Trophoblast cell (in vitro differentiated cells and primary cell): ENCODE data around the gene RCAN3.

Experiments used
- DNase-seq, 2 donors: peaks; one replicate each; pipeline ENCODE4 v3.0.0-alpha.2; 2016
- H2AFZ ChIP-seq: 2 replicates; pipeline ENCODE4 v1.6.1; 2013; ENCODE audit warnings: low read length, moderate library complexity, mild to moderate bottlenecking; ENCODE audit not compliant: insufficient read depth, poor library complexity
- H2AK5ac ChIP-seq: 2 replicates; pipeline ENCODE4 v1.6.1; 2013; ENCODE audit warnings: mild to moderate bottlenecking, low read length
- H2BK120ac ChIP-seq: 2 replicates; pipeline ENCODE4 v1.6.1; 2013; ENCODE audit warnings: low read length, mild to moderate bottlenecking, moderate library complexity; ENCODE audit not compliant: insufficient read depth, poor library complexity
- H2BK12ac ChIP-seq: 2 replicates; pipeline ENCODE4 v1.6.1; 2013; ENCODE audit warnings: mild to moderate bottlenecking, low read length, moderate library complexity
- H2BK5ac ChIP-seq: 2 replicates; pipeline ENCODE4 v1.6.1; 2013; ENCODE audit warnings: low read length, low read depth, moderate library complexity, mild to moderate bottlenecking; ENCODE audit not compliant: poor library complexity
- H3K14ac ChIP-seq: 2 replicates; pipeline ENCODE4 v1.6.1; 2013; ENCODE audit warnings: mild to moderate bottlenecking, low read length
- H3K18ac ChIP-seq: 2 replicates; pipeline ENCODE4 v1.6.1; 2013; ENCODE audit warnings: mild to moderate bottlenecking, low read length
- H3K23ac ChIP-seq: 2 replicates; pipeline ENCODE4 v1.6.1; 2013; ENCODE audit warnings: low read length
- H3K27ac ChIP-seq: 2 replicates; pipeline ENCODE4 v1.5.1; 2013; ENCODE audit warnings: low read depth, mild to moderate bottlenecking, inconsistent platforms, low read length, moderate library complexity
- H3K27me3 ChIP-seq: 2 replicates; pipeline ENCODE4 v1.6.1; 2013; ENCODE audit warnings: inconsistent platforms, mild to moderate bottlenecking, low read length, moderate library complexity; ENCODE audit not compliant: insufficient read depth
- H3K36me3 ChIP-seq, 2 experiments: 1 replicate in 1 of 2; 2 replicates in 1 of 2; pipeline ENCODE4 v1.6.1; 2013; ENCODE audit warnings: low read length in 2 of 2, mild to moderate bottlenecking in 2 of 2, moderate library complexity in 1 of 2; ENCODE audit not compliant: insufficient read depth in 2 of 2, control insufficient read depth in 1 of 2
- H3K4ac ChIP-seq: 2 replicates; pipeline ENCODE4 v1.6.1; 2013; ENCODE audit warnings: low read depth, mild to moderate bottlenecking, low read length, moderate library complexity
- H3K4me1 ChIP-seq, 2 experiments: 1 replicate in 1 of 2; 2 replicates in 1 of 2; pipeline ENCODE4 v1.6.1; 2013; ENCODE audit warnings: low read length in 2 of 2, mild to moderate bottlenecking in 2 of 2, moderate library complexity in 1 of 2; ENCODE audit not compliant: insufficient read depth in 2 of 2, control insufficient read depth in 1 of 2
- H3K4me2 ChIP-seq: 2 replicates; pipeline ENCODE4 v1.6.1; 2013; ENCODE audit warnings: inconsistent platforms, mild to moderate bottlenecking, low read length, moderate library complexity
- H3K4me3 ChIP-seq: 2 replicates; pipeline ENCODE4 v1.5.1; 2013; ENCODE audit warnings: mild to moderate bottlenecking, low read depth, low read length, inconsistent platforms
- H3K79me1 ChIP-seq: one replicate; pipeline ENCODE4 v1.6.1; 2013; ENCODE audit warnings: low read length
- H3K79me2 ChIP-seq: 2 replicates; pipeline ENCODE4 v1.6.1; 2013; ENCODE audit warnings: low read length, mild to moderate bottlenecking; ENCODE audit not compliant: control insufficient read depth, insufficient read depth, poor library complexity
- H3K9ac ChIP-seq: 2 replicates; pipeline ENCODE4 v1.6.1; 2013; ENCODE audit warnings: mild to moderate bottlenecking, low read length
- H3K9me3 ChIP-seq: 2 replicates; pipeline ENCODE4 v1.6.1; 2013; ENCODE audit warnings: low read depth, mild to moderate bottlenecking, control low read depth, inconsistent platforms, low read length; ENCODE audit not compliant: insufficient read depth
- H4K12ac ChIP-seq: 2 replicates; pipeline ENCODE4 v1.6.1; 2013; ENCODE audit warnings: low read depth, mild to moderate bottlenecking, low read length, moderate library complexity
- H4K8ac ChIP-seq: 2 replicates; pipeline ENCODE4 v1.6.1; 2013; ENCODE audit warnings: low read depth, mild to moderate bottlenecking, low read length, moderate library complexity
- H4K91ac ChIP-seq: one replicate; pipeline ENCODE4 v1.6.1; 2013; ENCODE audit warnings: low read depth, mild to moderate bottlenecking, low read length, moderate library complexity
- WGBS: extraction: QIAGEN DNeasy Blood & Tissue Kit; methylation state at CpG from one replicate; pipeline ENCODE4 v1.1.7; 2013; ENCODE audit warnings: missing lambda C conversion rate; ENCODE audit not compliant: insufficient read length, insufficient coverage; ENCODE audit errors: extremely low coverage; 5-methylcytosine and 5-hydroxymethylcytosine counted together

Gene RCAN3

GRCh38 chr1:24560361-24560760 is 57.7 kb downstream of the RCAN3 start:
- Histone ChIP-seq H3K9ac (no peak overlapping the region), H2BK120ac (no peak overlapping the region), H4K12ac (no peak overlapping the region), H3K27ac (no peak overlapping the region), H3K18ac (no peak overlapping the region), H4K91ac (no peak overlapping the region), H3K4ac (no peak overlapping the region), H3K27me3 (peaks cover 11% of the 10 kb centered on the region), H3K79me1 (no peaks in the 10 kb centered on the region), H3K23ac (no peak overlapping the region), H2AFZ (no peak overlapping the region), H3K79me2 (no peaks in the 10 kb centered on the region), H4K8ac (no peak overlapping the region), H3K4me3 (no peak overlapping the region), H2BK5ac (no peak overlapping the region), H2BK12ac (no peak overlapping the region), H3K4me2 (no peak overlapping the region), H3K36me3 (no peaks in the 10 kb centered on the region), H2AK5ac (no peak overlapping the region), H3K4me1 (peaks cover 3 to 4% of the 10 kb centered on the region in 2 experiments), H3K14ac (no peak overlapping the region), H3K9me3 (no peaks in the 10 kb centered on the region)
- no CpG with 5 or more reads among the region's 6 CpGs for WGBS
- no peak for DNase-seq

GRCh38 chr1:24562625-24563024 is 60.0 kb downstream of the RCAN3 start:
- no peak overlapping the region for H2BK5ac ChIP-seq
- H4K12ac ChIP-seq = no peak overlapping the region
- H4K8ac ChIP-seq = no peak overlapping the region
- no peak overlapping the region for H2BK12ac ChIP-seq
- no peaks in the 10 kb centered on the region for H3K27me3 ChIP-seq
- no peak overlapping the region for H3K4ac ChIP-seq
- no peak overlapping the region for H4K91ac ChIP-seq
- H2AFZ ChIP-seq = no peak overlapping the region
- no peak overlapping the region for H3K4me3 ChIP-seq
- H3K27ac ChIP-seq = no peak overlapping the region
- H3K4me2 ChIP-seq = no peak overlapping the region
- H3K79me1 ChIP-seq = no peaks in the 10 kb centered on the region
- peaks cover 0 to 2% of the 10 kb centered on the region in 2 experiments for H3K4me1 ChIP-seq
- no peak overlapping the region for H3K9ac ChIP-seq
- H3K18ac ChIP-seq = no peak overlapping the region
- no peak for DNase-seq
- no peaks in the 10 kb centered on the region for H3K79me2 ChIP-seq
- no peak overlapping the region for H2BK120ac ChIP-seq
- H3K36me3 ChIP-seq = no peaks in the 10 kb centered on the region
- H3K14ac ChIP-seq = no peak overlapping the region
- H3K9me3 ChIP-seq = no peaks in the 10 kb centered on the region
- no peak overlapping the region for H3K23ac ChIP-seq
- H2AK5ac ChIP-seq = no peak overlapping the region

GRCh38 chr1:24564695-24565094 is 62.1 kb downstream of the RCAN3 start:
- no peak overlapping the region for H4K91ac ChIP-seq
- H3K14ac ChIP-seq = no peak overlapping the region
- no peak overlapping the region for H2BK5ac ChIP-seq
- no peaks in the 10 kb centered on the region for H3K9me3 ChIP-seq
- H3K4me1 ChIP-seq = peaks cover 0 to 2% of the 10 kb centered on the region in 2 experiments
- H2BK120ac ChIP-seq = no peak overlapping the region
- no peak overlapping the region for H3K4ac ChIP-seq
- no peak overlapping the region for H2AFZ ChIP-seq
- no peak overlapping the region for H4K8ac ChIP-seq
- no peak overlapping the region for H3K23ac ChIP-seq
- no CpG with 5 or more reads among the region's 2 CpGs for WGBS
- H3K4me3 ChIP-seq = no peak overlapping the region
- DNase-seq = no peak
- no peak overlapping the region for H3K4me2 ChIP-seq
- H3K27me3 ChIP-seq = no peaks in the 10 kb centered on the region
- no peak overlapping the region for H3K9ac ChIP-seq
- H3K79me1 ChIP-seq = no peaks in the 10 kb centered on the region
- no peaks in the 10 kb centered on the region for H3K79me2 ChIP-seq
- no peak overlapping the region for H3K27ac ChIP-seq
- H2AK5ac ChIP-seq = no peak overlapping the region
- H4K12ac ChIP-seq = no peak overlapping the region
- H2BK12ac ChIP-seq = no peak overlapping the region
- H3K18ac ChIP-seq = no peak overlapping the region
- no peaks in the 10 kb centered on the region for H3K36me3 ChIP-seq

- no peak overlapping the region for H3K14ac ChIP-seq
Observed at GRCh38 chr1:24566236-24566867, 63.7 kb downstream of the RCAN3 start.

More at GRCh38 chr1:24566236-24566867, 63.7 kb downstream of the RCAN3 start:
- Histone ChIP-seq H3K79me1 (no peaks in the 10 kb centered on the region), H2BK12ac (no peak overlapping the region), H4K8ac (no peak overlapping the region), H2AFZ (no peak overlapping the region), H3K9me3 (no peaks in the 10 kb centered on the region), H3K9ac (no peak overlapping the region), H4K91ac (no peak overlapping the region), H4K12ac (no peak overlapping the region), H3K27ac (no peak overlapping the region), H3K4me2 (no peak overlapping the region), H3K4me3 (no peak overlapping the region), H3K4ac (no peak overlapping the region), H3K23ac (no peak overlapping the region), H2BK120ac (no peak overlapping the region), H3K18ac (no peak overlapping the region), H2AK5ac (no peak overlapping the region), H3K79me2 (no peaks in the 10 kb centered on the region), H3K36me3 (no peaks in the 10 kb centered on the region), H3K4me1 (peaks cover 0 to 2% of the 10 kb centered on the region in 2 experiments), H3K27me3 (no peaks in the 10 kb centered on the region), H2BK5ac (no peak overlapping the region)
- WGBS = no CpG with 5 or more reads among the region's 3 CpGs
- no peak for DNase-seq
